Thoracic aorta (tissue), 2 donors: Measurements from ENCODE around the gene ST6GALNAC5. TPM values are rescaled to one million over a fixed set of nuclear protein-coding genes. Genes with fewer than 3 reads are reported as not detected.
"Not testable (repeated sequence)": the region's sequence is repeated elsewhere in the genome, so short reads cannot be mapped to it uniquely, and the experiment has no call there.

Experiments
- ATAC-seq: fragments of 150-250 bp; one replicate; pipeline ENCODE4 v1.8.0; 2017; ENCODE audit warnings: low read depth; ENCODE audit not compliant: insufficient number of reproducible peaks, low FRiP score
- DNase-seq: peaks from one replicate; pipeline ENCODE4 v3.0.0-alpha.2; 2020; ENCODE audit warnings: low spot score
- H3K27ac ChIP-seq, 2 donors: fragments of 200-600 bp; sonication (generic); 1 replicate in 1 of 2; 2 replicates in 1 of 2; pipeline ENCODE4 v1.5.1; 2016; ENCODE audit warnings: mild to moderate bottlenecking in 2 of 2, moderate library complexity in 2 of 2
- H3K27me3 ChIP-seq: fragments of 200-600 bp; sonication (generic); replicated peaks from 2 replicates; pipeline ENCODE4 v1.6.0; 2016; ENCODE audit warnings: mild to moderate bottlenecking; ENCODE audit not compliant: insufficient read depth
- H3K36me3 ChIP-seq: fragments of 200-600 bp; sonication (generic); one replicate; pipeline ENCODE4 v1.5.1; 2016
- H3K4me1 ChIP-seq, 2 donors: fragments of 200-600 bp; sonication (generic); 1 replicate in 1 of 2; 2 replicates in 1 of 2; pipeline versions ENCODE4 v1.5.1 to v1.6.0; 2016; ENCODE audit warnings: low read depth in 2 of 2, mild to moderate bottlenecking in 1 of 2; ENCODE audit not compliant: control insufficient read depth in 1 of 2
- H3K4me3 ChIP-seq: fragments of 200-600 bp; sonication (generic); 2 replicates; pipeline ENCODE4 v1.5.1; 2016; ENCODE audit warnings: mild to moderate bottlenecking
- H3K9me3 ChIP-seq: fragments of 200-600 bp; sonication (generic); 2 replicates; pipeline ENCODE4 v1.5.1; 2016
- CTCF ChIP-seq: fragments of 200-600 bp; sonication (generic); IDR thresholded peaks from one replicate; pipeline ENCODE4 v1.5.1; 2019; ENCODE audit warnings: antibody characterized with exemption
- total RNA-seq, 2 donors: library from RNA; depleted of rRNA; stranded (reverse); fragments of >200 nt; gene quantifications; one replicate each; pipeline versions ENCODE4 v1.1.0 to v1.2.3, GENCODE V29; 2016

Gene ST6GALNAC5
- 10 to 100 TPM in 1 of 2 donors, 1 to 10 TPM in 1; 7.2 to 19.8 TPM for total RNA-seq

- Histone ChIP-seq H3K4me3 (peak within 1 kb of the TSS; percentile 79), H3K27ac (peak within 1 kb of the TSS; percentile 36 to 68), H3K9me3 (no peaks in the 10 kb centered on the region), H3K4me1 (peaks cover 5 to 16% of the 10 kb centered on the region in 2 donors), H3K36me3 (no peaks in the 10 kb centered on the region), H3K27me3 (no peaks in the 10 kb centered on the region)
- no peak for DNase-seq
- no peak for TF ChIP-seq CTCF
- peak; percentile 32 for ATAC-seq
Observed at GRCh38 chr1:76867342-76868130, at the start of gene ST6GALNAC5. TSS of gene ST6GALNAC5 (plus strand) at chr1:76867480.

DNA sequence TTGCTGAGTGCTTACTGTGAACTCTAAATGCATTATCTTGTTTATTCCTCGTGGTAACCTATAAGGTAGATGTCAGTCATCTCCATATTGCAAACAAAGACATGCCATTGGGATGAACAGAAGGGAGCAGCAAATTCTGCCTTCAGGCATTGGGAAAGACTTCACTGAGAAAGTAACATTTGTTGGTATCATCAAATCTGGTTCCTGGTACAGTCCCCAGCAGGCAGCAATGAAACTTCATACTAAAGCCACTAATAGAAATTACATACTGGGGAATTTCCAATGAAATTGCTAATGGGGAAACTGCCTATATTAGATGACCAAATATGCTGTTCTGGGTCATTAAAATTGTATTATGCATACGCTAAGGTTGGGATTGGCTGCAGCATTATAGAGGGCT lies 47.3 kb upstream of the ST6GALNAC5 start:
- Histone ChIP-seq H3K27ac (no peak overlapping the region), H3K27me3 (no peaks in the 10 kb centered on the region), H3K4me3 (no peak overlapping the region), H3K4me1 (no peaks in the 10 kb centered on the region), H3K9me3 (no peaks in the 10 kb centered on the region), H3K36me3 (no peaks in the 10 kb centered on the region)
- ATAC-seq (no peak), DNase-seq (no peak)
- no peak for TF ChIP-seq CTCF

GRCh38 chr1:76822961-76823360 lies 44.3 kb upstream of the ST6GALNAC5 start:
- H3K9me3 ChIP-seq, H3K36me3 ChIP-seq, H3K27me3 ChIP-seq, H3K4me1 ChIP-seq, H3K27ac ChIP-seq, ATAC-seq, DNase-seq, H3K4me3 ChIP-seq: not testable (repeated sequence)

DNA sequence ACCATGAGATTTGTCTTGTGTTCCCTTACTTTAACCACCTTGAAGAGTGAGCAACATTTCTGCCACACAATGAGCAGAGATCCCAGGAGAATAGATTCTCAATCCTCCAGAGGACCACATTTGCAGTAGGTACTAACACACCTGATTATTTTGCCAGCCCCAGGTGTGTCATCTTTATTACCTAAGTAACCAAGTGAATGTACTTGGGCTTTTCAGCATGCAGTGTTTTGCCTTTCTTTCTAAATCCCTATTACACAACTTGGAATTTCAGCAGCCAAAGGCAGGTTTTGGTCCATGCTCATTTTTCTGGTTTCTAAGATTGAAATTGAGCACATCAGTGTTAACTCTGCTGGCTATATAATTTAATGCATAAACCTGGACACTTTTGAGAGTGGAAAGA lies 43.2 kb upstream of the ST6GALNAC5 start:
- H3K9me3 ChIP-seq, result no peaks in the 10 kb centered on the region
- ATAC-seq, result no peak

DNA sequence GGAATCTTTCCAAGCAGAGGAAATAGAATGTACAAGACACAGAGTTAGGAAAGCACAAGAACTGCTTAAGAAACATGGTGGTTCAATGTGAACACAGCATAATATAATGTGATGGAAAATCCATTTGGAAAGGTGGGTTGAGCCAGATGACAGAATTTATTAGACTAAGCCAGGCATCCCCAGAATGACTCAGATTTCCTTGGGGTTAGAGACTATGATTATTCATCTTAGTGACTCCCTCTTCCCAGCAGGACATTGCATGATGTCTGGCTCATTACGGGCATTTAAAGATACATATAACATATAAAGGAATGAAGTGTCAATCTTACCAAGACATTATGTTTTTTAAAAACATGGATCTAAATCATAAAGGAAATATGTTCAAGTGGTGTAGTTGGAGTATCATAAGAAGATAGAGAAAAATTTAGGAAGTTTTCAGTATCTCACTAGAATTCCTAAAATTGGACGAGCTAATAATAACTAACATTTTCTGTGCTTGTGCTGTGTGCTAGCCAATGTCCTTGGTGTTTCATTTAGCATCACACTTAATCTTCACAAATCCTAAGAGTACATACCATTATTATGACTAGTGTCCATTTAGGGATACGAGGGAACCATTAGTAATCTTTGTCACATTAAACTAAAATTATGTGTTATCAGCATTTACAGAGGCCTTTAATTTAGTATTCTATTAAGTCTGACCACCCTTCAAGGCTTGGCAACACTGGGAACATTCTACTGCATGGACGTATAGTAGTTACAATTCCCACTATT lies 41.0 kb upstream of the ST6GALNAC5 start:
- TF ChIP-seq CTCF, result no peak
- no peaks in the 10 kb centered on the region for H3K27me3 ChIP-seq
- H3K36me3 ChIP-seq, result no peaks in the 10 kb centered on the region
- H3K4me1 ChIP-seq, result no peaks in the 10 kb centered on the region
- ATAC-seq (no peak), DNase-seq (no peak)
- H3K4me3 ChIP-seq, result no peak overlapping the region
- H3K27ac ChIP-seq, result no peak overlapping the region
- H3K9me3 ChIP-seq, result no peaks in the 10 kb centered on the region

More for the DNA sequence above, 43.2 kb upstream of the ST6GALNAC5 start:
- Histone ChIP-seq H3K4me1 (no peaks in the 10 kb centered on the region), H3K36me3 (no peaks in the 10 kb centered on the region), H3K27ac (no peak overlapping the region), H3K4me3 (no peak overlapping the region), H3K27me3 (no peaks in the 10 kb centered on the region)
- no peak for TF ChIP-seq CTCF
- DNase-seq, result no peak
